Thymus (tissue), 11 donors: ENCODE results near the gene UNC5C. TPM values are rescaled to one million over a fixed set of nuclear protein-coding genes. Genes with fewer than 3 reads are reported as not detected.

ENCODE experiments used
- DNase-seq, 9 donors: peaks; one replicate each; pipeline ENCODE4 v3.0.0-alpha.2; 2013; ENCODE audit warnings: low spot score in 9 of 9, low read depth in 6 of 9, missing footprints in 1 of 9
- H3K27ac ChIP-seq, 2 donors: one replicate each; pipeline ENCODE4 v1.5.1; 2013; ENCODE audit warnings: control low read depth in 1 of 2, low read depth in 1 of 2, low read length in 1 of 2, mild to moderate bottlenecking in 1 of 2, moderate library complexity in 1 of 2
- H3K27me3 ChIP-seq, 2 donors: one replicate each; pipeline ENCODE4 v1.5.1; 2013; ENCODE audit warnings: low read length in 1 of 2; ENCODE audit not compliant: control insufficient read depth in 2 of 2, insufficient read depth in 1 of 2
- H3K36me3 ChIP-seq, 2 donors: one replicate each; pipeline ENCODE4 v1.5.1; 2013; ENCODE audit warnings: low read length in 1 of 2, mild to moderate bottlenecking in 1 of 2, moderate library complexity in 1 of 2; ENCODE audit not compliant: control insufficient read depth in 2 of 2, insufficient read depth in 2 of 2
- H3K4me1 ChIP-seq, 2 donors: one replicate each; pipeline ENCODE4 v1.5.1; 2013; ENCODE audit warnings: low read length in 2 of 2; ENCODE audit not compliant: control insufficient read depth in 2 of 2, insufficient read depth in 2 of 2
- H3K4me3 ChIP-seq, 2 donors: one replicate each; pipeline ENCODE4 v1.5.1; 2013; ENCODE audit warnings: low read length in 2 of 2, control low read depth in 1 of 2, mild to moderate bottlenecking in 1 of 2
- H3K9me3 ChIP-seq, 2 donors: one replicate each; pipeline ENCODE4 v1.5.1; 2013; ENCODE audit warnings: low read length in 1 of 2, mild to moderate bottlenecking in 1 of 2; ENCODE audit not compliant: control insufficient read depth in 2 of 2, insufficient read depth in 1 of 2
- WGBS: extraction: QIAGEN DNeasy Blood & Tissue Kit; methylation state at CpG from one replicate; pipeline ENCODE4 v1.1.7; 2013; 5-methylcytosine and 5-hydroxymethylcytosine counted together
- polyA plus RNA-seq: library from polyadenylated mRNA; stranded (reverse); fragments of 200-250 nt; gene quantifications from one replicate; pipeline ENCODE4 v1.2.3, GENCODE V29; 2013
- total RNA-seq: library from RNA; stranded (reverse); fragments of 120-200 nt; gene quantifications from one replicate; pipeline ENCODE4 v1.2.4, GENCODE V29; 2013
- donor health status: healthy.

Gene UNC5C
- total and polyA plus RNA-seq, 2 donors: 0.98 to 1.8 TPM

DNA sequence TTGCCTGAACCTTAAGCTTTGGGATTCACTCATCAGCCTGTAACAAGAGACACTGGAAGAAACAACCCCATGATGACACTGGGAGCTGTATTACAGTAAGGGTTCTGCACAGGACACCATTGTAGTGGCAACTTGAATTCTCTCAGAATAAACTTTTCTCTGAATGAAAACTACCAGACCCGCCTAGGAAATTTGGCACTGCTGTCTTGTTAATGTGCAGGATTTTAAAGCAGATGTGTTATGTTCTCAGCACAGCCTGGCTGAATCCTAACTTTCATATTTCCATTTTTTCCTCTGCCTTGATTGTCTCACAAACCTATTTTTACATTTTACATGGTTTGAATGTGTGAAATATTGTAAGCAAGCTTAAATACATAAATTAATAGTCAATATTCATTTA is 253.6 kb downstream of the UNC5C start:
- Histone ChIP-seq H3K27ac (no peak overlapping the region), H3K4me3 (no peak overlapping the region), H3K4me1 (peaks cover 0 to 8% of the 10 kb centered on the region in 2 donors), H3K27me3 (no peaks in the 10 kb centered on the region), H3K9me3 (no peaks in the 10 kb centered on the region), H3K36me3 (no peaks in the 10 kb centered on the region)
- no peak for DNase-seq
- 99% methylated on average over 1 of the region's 1 CpG for WGBS

DNA sequence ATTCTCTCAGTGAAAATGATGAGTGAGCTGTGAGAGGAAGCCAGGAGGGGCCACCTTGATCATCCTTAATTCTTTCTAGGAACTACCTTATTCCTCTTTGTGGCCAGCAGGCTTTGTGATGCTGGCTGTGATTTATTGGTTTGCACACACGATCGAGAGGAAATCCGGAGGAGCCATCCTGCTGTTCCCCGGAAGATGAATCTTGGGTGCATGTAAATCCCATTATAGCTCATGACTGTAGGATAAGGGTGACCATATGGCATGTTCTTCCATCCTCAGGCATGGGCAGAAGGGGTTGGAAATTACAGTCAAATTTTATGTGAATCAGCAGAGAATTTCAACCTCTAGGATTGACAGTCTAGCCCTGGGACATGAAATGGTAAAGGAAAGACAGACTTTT is 254.5 kb downstream of the UNC5C start:
- no peak overlapping the region for H3K27ac ChIP-seq
- H3K4me1 ChIP-seq: peaks cover 0 to 8% of the 10 kb centered on the region in 2 donors
- no peak for DNase-seq
- H3K4me3 ChIP-seq: no peak overlapping the region
- H3K27me3 ChIP-seq: no peaks in the 10 kb centered on the region
- 95% methylated on average over 4 of the region's 4 CpGs for WGBS
- no peaks in the 10 kb centered on the region for H3K9me3 ChIP-seq
- no peaks in the 10 kb centered on the region for H3K36me3 ChIP-seq

DNA sequence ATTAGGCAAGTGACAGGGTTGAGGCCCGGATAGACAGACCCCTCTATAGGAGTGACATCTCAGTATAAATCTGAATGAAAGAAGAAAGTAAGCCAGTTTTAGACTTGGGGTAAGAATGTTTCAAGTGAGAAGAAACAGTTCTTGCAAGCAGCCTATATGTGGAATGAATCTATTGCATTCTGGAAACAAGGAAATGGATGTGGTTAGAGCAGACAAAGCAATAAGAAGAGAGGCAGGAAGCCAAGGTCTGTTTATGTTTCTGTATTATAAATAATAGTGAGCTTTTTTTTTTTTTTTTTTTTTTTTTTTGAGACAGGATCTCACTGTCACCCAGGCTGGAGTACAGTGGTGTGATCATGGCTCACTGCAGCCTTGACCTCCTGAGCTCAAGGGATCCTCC is 255.8 kb downstream of the UNC5C start:
- Histone ChIP-seq H3K4me1 (peaks cover 0 to 8% of the 10 kb centered on the region in 2 donors), H3K36me3 (no peaks in the 10 kb centered on the region), H3K27me3 (no peaks in the 10 kb centered on the region), H3K9me3 (no peaks in the 10 kb centered on the region), H3K4me3 (no peak overlapping the region), H3K27ac (peak overlapping the region in 1 of 2 donors; percentile 48)
- DNase-seq: peak; percentile 6 to 76 (median 39)
- 16% methylated on average over 1 of the region's 1 CpG for WGBS

DNA sequence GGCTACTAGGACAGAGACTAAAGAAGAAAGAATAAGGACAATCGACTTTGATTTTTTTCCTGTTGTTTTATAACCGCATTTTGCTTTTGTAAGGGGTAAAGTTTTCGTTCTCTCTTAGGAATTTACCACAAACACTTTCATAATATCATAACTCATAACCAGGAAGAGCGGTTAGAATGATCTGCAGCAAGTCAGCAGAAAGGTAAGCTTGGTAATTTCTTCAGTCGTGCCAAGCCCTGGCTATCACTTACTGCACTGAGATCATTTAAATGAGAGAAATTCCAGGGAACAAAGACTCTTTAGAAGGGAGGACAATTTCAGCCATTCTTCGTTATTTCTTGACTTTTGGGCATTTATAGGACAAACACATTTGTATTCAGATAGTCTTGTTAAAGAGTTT is 258.1 kb downstream of the UNC5C start:
- Histone ChIP-seq H3K27ac (no peak overlapping the region), H3K4me1 (peaks cover 0 to 8% of the 10 kb centered on the region in 2 donors)

DNA sequence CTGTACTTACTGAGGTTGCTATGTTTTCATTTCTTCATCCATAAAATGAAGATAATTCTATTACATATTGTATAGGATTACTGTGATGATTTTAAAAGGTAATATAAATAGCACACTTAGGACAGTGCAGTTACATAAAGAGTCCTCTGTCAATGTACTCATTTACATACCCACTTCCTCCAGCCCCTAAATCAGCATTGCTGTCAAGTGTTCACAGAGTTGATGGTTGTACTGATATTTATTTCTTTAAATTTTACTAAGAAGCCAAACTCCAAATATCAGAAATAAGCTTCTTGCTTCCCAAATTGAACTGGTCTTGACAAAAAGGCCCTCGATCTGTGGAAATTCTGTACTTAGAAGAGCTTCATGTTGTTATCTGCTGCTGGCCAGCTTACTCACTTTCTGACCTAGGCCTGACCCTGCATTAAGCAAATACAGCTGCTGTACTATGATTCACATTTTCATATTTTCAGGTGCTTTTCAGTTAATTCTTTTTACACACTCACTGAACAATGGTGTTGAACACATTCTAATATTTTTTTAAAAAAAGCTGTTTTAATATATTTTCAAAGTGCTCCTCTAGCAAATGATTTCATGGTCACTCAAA is 259.6 kb downstream of the UNC5C start:
- no peak overlapping the region for H3K27ac ChIP-seq
- peak in 1 of 9 donors; percentile 25 for DNase-seq
- 67% methylated on average over 1 of the region's 1 CpG for WGBS
- H3K9me3 ChIP-seq: no peaks in the 10 kb centered on the region
- no peaks in the 10 kb centered on the region for H3K27me3 ChIP-seq
- H3K4me3 ChIP-seq: no peak overlapping the region
- H3K4me1 ChIP-seq: peaks cover 0 to 8% of the 10 kb centered on the region in 2 donors
- no peaks in the 10 kb centered on the region for H3K36me3 ChIP-seq

More for the DNA sequence above, 258.1 kb downstream of the UNC5C start:
- H3K9me3 ChIP-seq: no peaks in the 10 kb centered on the region
- H3K4me3 ChIP-seq: no peak overlapping the region
- no peaks in the 10 kb centered on the region for H3K36me3 ChIP-seq
- peak in 2 of 9 donors; percentile 14 to 42 for DNase-seq
- no peaks in the 10 kb centered on the region for H3K27me3 ChIP-seq
- WGBS: 9% methylated on average over 6 of the region's 6 CpGs

DNA sequence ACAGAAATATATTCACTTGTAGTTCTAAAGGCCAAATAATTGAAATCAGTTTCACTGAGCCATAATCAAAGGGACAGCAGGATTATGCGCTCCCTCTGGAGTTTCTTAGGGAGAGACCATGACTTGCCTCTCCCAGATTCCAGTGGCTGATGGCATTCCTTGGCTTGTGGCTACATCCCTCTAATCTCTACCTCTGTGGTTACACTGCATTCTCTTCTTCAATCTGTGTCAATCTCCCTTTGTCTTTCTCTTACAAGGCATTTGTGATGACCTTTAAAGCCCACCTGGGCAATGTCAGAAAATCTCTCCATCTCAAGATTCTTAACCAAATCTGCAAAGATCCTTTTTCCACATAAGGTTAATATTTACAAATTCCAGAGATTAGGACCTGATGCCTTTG is 260.2 kb downstream of the UNC5C start:
- Histone ChIP-seq H3K27ac (no peak overlapping the region), H3K9me3 (no peaks in the 10 kb centered on the region), H3K4me1 (peaks cover 0 to 8% of the 10 kb centered on the region in 2 donors), H3K27me3 (no peaks in the 10 kb centered on the region), H3K36me3 (no peaks in the 10 kb centered on the region), H3K4me3 (no peak overlapping the region)
- DNase-seq: no peak
- WGBS: 98% methylated on average over 1 of the region's 1 CpG

DNA sequence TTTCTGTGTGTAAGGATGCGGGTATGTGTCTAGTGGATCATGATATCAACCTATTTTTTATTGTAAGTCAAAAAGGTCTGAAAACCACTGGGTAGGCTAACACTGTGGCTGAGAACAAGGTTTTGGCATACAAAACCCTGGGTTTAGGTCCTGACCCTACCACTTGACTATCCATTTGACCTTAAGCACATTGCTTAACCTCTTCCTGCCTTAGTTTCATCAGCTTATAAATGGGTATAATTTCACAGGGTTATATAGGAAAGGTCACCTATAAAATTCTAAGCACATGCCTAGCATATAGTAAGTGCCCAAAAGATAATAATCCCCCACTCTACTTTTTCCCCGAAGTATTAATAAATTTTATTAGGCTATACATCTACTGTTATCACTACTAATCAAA is 263.0 kb downstream of the UNC5C start:
- WGBS: 95% methylated on average over 2 of the region's 2 CpGs
- no peak for DNase-seq
- no peaks in the 10 kb centered on the region for H3K4me1 ChIP-seq

DNA sequence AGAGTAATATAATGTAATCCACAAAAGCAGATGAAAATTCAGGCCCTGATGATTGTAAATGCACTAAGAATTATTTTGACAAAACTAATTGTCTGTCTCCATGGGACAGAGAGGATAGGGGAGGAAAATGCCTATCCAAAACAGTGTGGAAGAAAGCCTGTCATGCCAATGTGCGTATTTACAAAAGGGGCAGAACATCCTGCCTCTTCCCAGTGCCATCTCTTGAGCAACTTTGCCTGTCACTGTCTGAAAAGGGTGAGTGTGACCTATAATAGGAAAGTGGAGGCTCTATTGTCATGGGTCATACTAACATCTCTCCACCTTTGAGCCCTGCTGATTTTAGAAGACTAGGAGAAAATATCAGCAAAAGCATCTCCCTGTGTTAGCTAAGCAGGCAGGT is 264.1 kb downstream of the UNC5C start:
- DNase-seq: no peak
- H3K4me1 ChIP-seq: no peaks in the 10 kb centered on the region
- no peaks in the 10 kb centered on the region for H3K27me3 ChIP-seq
- no peak overlapping the region for H3K4me3 ChIP-seq
- H3K36me3 ChIP-seq: no peaks in the 10 kb centered on the region
- H3K9me3 ChIP-seq: no peaks in the 10 kb centered on the region
- WGBS: 97% methylated on average over 1 of the region's 1 CpG
- no peak overlapping the region for H3K27ac ChIP-seq

More for the DNA sequence above, 263.0 kb downstream of the UNC5C start:
- H3K27ac ChIP-seq: no peak overlapping the region
- no peaks in the 10 kb centered on the region for H3K27me3 ChIP-seq
- no peak overlapping the region for H3K4me3 ChIP-seq
- no peaks in the 10 kb centered on the region for H3K36me3 ChIP-seq
- no peaks in the 10 kb centered on the region for H3K9me3 ChIP-seq

DNA sequence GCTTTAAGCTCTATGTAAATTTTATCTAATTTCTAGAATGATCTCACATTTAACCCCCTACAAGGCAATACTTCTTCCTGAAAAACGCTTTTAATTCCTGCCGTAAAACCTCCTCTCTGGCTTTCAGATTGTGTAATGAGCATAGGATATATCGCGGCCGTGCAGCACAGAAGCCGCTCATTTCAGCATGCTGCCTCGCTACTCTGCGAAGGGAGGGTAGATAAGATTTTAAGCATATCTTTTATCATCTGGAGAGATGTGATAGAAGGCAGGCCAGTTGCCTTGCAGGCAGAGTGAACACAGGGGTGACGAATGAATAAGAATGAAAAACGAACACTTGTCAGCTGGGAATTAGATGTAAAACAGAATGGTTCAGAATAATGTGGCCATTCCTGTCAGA is 265.5 kb downstream of the UNC5C start:
- WGBS: 98% methylated on average over 10 of the region's 10 CpGs
- no peaks in the 10 kb centered on the region for H3K4me1 ChIP-seq
- no peaks in the 10 kb centered on the region for H3K36me3 ChIP-seq
- H3K27me3 ChIP-seq: no peaks in the 10 kb centered on the region
- DNase-seq: no peak
- no peak overlapping the region for H3K27ac ChIP-seq
- no peaks in the 10 kb centered on the region for H3K9me3 ChIP-seq
- no peak overlapping the region for H3K4me3 ChIP-seq
